Fibroblast of the aortic adventitia (primary cell): ENCODE results near the gene CLEC19A. TPM values are rescaled to one million over a fixed set of nuclear protein-coding genes. Genes with fewer than 3 reads are reported as not detected.

Source experiments
- DNase-seq: peaks from one replicate; pipeline ENCODE4 v3.0.0-alpha.2; 2010; ENCODE audit warnings: low read depth
- H3K4me3 ChIP-seq: 2 replicates; pipeline ENCODE4 v1.5.1; 2011; ENCODE audit warnings: low read depth, mild to moderate bottlenecking, control low read depth, low read length, moderate library complexity
- total RNA-seq: library from RNA; depleted of rRNA; stranded (reverse); fragments of >200 nt; gene quantifications from 2 replicates; pipeline ENCODE4 v1.2.3, GENCODE V29; 2012; ENCODE audit warnings: low replicate concordance
- TF ChIP-seq, protein P1 (sequence below): IDR thresholded peaks from 2 replicates; pipeline ENCODE4 v1.5.1; 2011; ENCODE audit warnings: mild to moderate bottlenecking, low read length, control low read depth, inconsistent platforms; ENCODE audit not compliant: insufficient read depth

Gene CLEC19A
- total RNA-seq, 1 donor = not detected

- TF ChIP-seq, protein P1, sequence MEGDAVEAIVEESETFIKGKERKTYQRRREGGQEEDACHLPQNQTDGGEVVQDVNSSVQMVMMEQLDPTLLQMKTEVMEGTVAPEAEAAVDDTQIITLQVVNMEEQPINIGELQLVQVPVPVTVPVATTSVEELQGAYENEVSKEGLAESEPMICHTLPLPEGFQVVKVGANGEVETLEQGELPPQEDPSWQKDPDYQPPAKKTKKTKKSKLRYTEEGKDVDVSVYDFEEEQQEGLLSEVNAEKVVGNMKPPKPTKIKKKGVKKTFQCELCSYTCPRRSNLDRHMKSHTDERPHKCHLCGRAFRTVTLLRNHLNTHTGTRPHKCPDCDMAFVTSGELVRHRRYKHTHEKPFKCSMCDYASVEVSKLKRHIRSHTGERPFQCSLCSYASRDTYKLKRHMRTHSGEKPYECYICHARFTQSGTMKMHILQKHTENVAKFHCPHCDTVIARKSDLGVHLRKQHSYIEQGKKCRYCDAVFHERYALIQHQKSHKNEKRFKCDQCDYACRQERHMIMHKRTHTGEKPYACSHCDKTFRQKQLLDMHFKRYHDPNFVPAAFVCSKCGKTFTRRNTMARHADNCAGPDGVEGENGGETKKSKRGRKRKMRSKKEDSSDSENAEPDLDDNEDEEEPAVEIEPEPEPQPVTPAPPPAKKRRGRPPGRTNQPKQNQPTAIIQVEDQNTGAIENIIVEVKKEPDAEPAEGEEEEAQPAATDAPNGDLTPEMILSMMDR = no peak
- H3K4me3 ChIP-seq = no peak overlapping the region
- no peak for DNase-seq
These were observed 4.3 kb upstream of the CLEC19A start for GRCh38 chr16:19281246-19281645.

DNA sequence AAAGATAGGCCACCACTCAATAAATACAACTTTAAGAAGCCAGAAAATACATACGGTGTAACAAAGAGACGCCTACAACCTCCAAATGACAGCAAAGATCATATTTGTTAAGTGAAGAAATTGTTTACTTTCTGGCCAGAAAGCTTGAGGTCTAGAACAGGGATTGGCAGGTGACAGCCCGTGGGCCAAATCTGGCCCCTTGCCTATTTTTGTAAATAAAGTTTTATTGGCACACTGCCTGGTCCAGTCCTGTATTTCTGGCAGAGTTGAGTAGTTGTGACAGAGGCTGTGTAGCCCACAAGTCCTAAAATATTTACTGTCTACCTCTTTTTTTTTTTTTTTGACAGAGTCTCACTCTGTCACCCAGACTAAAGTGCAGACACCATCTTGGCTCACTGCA lies 3.4 kb upstream of the CLEC19A start:
- H3K4me3 ChIP-seq = no peak overlapping the region
- no peak for DNase-seq
- TF ChIP-seq, protein P1 = no peak

DNA sequence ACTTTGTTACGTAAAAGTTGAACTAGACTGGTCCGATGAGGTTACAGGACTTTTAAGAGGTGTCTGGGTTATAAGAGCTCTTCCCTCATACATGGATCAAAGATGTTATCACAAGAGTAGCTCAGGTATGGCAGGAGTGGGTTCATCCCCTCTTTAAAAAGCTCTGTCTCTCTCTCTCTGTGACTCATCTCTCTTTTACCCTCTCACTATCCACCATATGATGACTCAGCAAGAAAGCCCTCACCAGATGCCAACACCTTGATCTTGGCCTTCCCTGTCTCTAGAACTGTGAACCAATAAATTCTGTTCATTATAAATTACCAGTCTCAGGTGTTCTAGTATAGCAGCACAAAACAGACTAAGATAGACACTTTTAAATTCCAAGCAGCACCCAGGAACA lies 1.9 kb upstream of the CLEC19A start:
- TF ChIP-seq, protein P1 = no peak
- H3K4me3 ChIP-seq = no peak overlapping the region
- no peak for DNase-seq

GRCh38 chr16:19284207-19284606 lies 1.3 kb upstream of the CLEC19A start:
- no peak for DNase-seq
- H3K4me3 ChIP-seq = no peak overlapping the region
- TF ChIP-seq, protein P1 = no peak

- H3K4me3 ChIP-seq = no peak overlapping the region
- no peak for DNase-seq
- TF ChIP-seq, protein P1 = no peak
These were observed 1.3 kb downstream of the CLEC19A start for GRCh38 chr16:19286827-19287226.

DNA sequence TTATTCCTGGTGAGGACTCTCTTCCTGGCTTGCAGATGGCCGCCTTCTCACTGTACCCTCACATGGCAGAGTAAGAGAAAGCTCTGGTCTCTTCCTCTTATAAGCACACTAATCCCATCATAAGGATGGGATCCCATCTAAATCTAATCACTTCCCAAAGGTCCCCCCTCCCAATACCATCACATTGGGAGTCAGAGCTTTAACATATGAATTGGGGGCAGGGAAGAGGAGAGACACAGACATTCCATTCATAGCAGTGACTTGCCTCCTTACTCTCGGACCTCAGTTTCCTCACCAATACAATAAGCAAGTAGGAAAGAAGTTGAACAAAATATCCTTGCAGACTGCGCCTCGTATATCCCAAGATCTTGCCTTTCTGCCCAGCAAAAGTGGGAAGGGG lies 1.7 kb downstream of the CLEC19A start:
- no peak overlapping the region for H3K4me3 ChIP-seq
- TF ChIP-seq, protein P1 = no peak
- DNase-seq = no peak
